A673 (cell line): Measurements from ENCODE around the gene TP53I11. TPM values are rescaled to one million over a fixed set of nuclear protein-coding genes. Genes with fewer than 3 reads are reported as not detected.

ENCODE experiments used
- BruUV-seq: library from RNA; stranded (reverse); fragments of 400-500 nt; replicated peaks from 2 replicates; lab custom pipeline; 2021; lab: Mats Ljungman, UMichigan
- CTCF ChIA-PET: fragments of 300-600 bp; sonication (Branson Sonifier 250); formaldehyde crosslinking; loops from one replicate; lab custom pipeline; 2022; ENCODE audit warnings: antibody characterized with exemption; lab: Charles Lee
- POLR2A ChIA-PET: fragments of 300-600 bp; sonication (Branson Sonifier 250); formaldehyde crosslinking; loops from one replicate; lab custom pipeline; 2022; ENCODE audit warnings: antibody characterized with exemption; ENCODE audit not compliant: low non-redundant PET; lab: Charles Lee
- DNase-seq: peaks from one replicate; pipeline ENCODE4 v3.0.0-alpha.2; 2015; ENCODE audit warnings: low spot score
- H3K27ac ChIP-seq: fragments of 200-600 bp; sonication (generic); 2 replicates; pipeline ENCODE4 v1.5.1; 2016; ENCODE audit warnings: mixed run types, low read depth, mild to moderate bottlenecking, mixed read lengths, antibody characterized with exemption, low read length; ENCODE audit not compliant: poor library complexity, severe bottlenecking
- H3K27me3 ChIP-seq: fragments of 200-600 bp; sonication (generic); replicated peaks from 2 replicates; pipeline ENCODE4 v1.6.1; 2017; ENCODE audit warnings: mixed run types, low read depth, mild to moderate bottlenecking, mixed read lengths, antibody characterized with exemption, low read length; ENCODE audit not compliant: insufficient read depth, poor library complexity
- H3K36me3 ChIP-seq: fragments of 200-600 bp; sonication (generic); 2 replicates; pipeline ENCODE4 v1.6.1; 2016; ENCODE audit warnings: mixed run types, mild to moderate bottlenecking, mixed read lengths, antibody characterized with exemption, low read length; ENCODE audit not compliant: insufficient read depth, poor library complexity, severe bottlenecking
- H3K4me1 ChIP-seq: fragments of 200-600 bp; sonication (generic); 2 replicates; pipeline ENCODE4 v1.6.1; 2017; ENCODE audit warnings: mixed run types, mild to moderate bottlenecking, mixed read lengths, antibody characterized with exemption, low read length; ENCODE audit not compliant: insufficient read depth, poor library complexity, severe bottlenecking
- H3K4me3 ChIP-seq: fragments of 200-600 bp; sonication (generic); 2 replicates; pipeline ENCODE4 v1.5.1; 2016; ENCODE audit warnings: low read depth, mixed run types, mild to moderate bottlenecking, mixed read lengths, low read length; ENCODE audit not compliant: poor library complexity, severe bottlenecking
- H3K9me3 ChIP-seq: fragments of 200-600 bp; sonication (generic); 2 replicates; pipeline ENCODE4 v1.6.1; 2016; ENCODE audit warnings: mixed run types, low read depth, mild to moderate bottlenecking, mixed read lengths, antibody characterized with exemption, low read length; ENCODE audit not compliant: poor library complexity, severe bottlenecking
- EZH2 ChIP-seq: fragments of 200-600 bp; sonication (generic); IDR thresholded peaks from 2 replicates; pipeline ENCODE4 v1.6.1; 2017; ENCODE audit warnings: borderline replicate concordance, low read depth, mild to moderate bottlenecking, mixed read lengths, antibody characterized with exemption, low read length; ENCODE audit not compliant: poor library complexity, severe bottlenecking
- intact Hi-C: fragments of 100-400 bp; cut with micrococcal nuclease; formaldehyde crosslinking; loops from one replicate; pipeline ENCODE4 v1.10.0; 2022; ENCODE audit not compliant: unreplicated experiment
- total RNA-seq: library from RNA; stranded (reverse); gene quantifications from 2 replicates; pipeline ENCODE4 v1.2.3, GENCODE V29; 2021
- TF ChIP-seq, protein P1 (sequence below): fragments of 300-800, 200-600 bp; sonication (generic); conservative IDR thresholded peaks from 2 replicates; pipeline ENCODE4 v1.5.1; 2017; ENCODE audit warnings: low read depth, mild to moderate bottlenecking, antibody characterized with exemption, low read length, moderate library complexity, mixed read lengths

The TP53I11 gene
- total RNA-seq, 1 experiment from 2014 or later: 52.0 TPM

DNA sequence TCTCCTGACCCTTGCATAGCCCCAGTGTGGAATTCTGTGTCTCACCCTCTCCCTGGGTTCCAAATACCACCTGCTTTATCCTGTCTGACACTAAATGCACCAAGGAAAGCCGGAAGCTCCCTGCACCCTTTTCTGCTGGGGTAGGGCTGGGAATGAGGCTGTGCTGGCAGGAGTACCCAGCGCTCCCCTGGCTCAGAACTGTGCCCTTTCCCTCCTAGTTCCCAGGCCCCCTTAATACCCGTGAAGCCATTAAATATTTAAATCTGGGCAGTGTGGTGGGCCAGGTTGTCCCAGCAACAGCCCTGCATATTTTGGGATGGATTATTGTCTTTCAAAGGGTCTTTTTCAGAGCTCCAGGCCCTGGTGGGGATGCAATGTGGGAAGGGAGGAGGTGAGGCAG lies 63.0 kb downstream of the TP53I11 start:
- Histone ChIP-seq H3K36me3 (no peaks in the 10 kb centered on the region), H3K9me3 (no peaks in the 10 kb centered on the region), H3K27ac (no peak overlapping the region), H3K27me3 (no peaks in the 10 kb centered on the region), H3K4me3 (no peak overlapping the region), H3K4me1 (no peaks in the 10 kb centered on the region)
- TF ChIP-seq, protein P1, sequence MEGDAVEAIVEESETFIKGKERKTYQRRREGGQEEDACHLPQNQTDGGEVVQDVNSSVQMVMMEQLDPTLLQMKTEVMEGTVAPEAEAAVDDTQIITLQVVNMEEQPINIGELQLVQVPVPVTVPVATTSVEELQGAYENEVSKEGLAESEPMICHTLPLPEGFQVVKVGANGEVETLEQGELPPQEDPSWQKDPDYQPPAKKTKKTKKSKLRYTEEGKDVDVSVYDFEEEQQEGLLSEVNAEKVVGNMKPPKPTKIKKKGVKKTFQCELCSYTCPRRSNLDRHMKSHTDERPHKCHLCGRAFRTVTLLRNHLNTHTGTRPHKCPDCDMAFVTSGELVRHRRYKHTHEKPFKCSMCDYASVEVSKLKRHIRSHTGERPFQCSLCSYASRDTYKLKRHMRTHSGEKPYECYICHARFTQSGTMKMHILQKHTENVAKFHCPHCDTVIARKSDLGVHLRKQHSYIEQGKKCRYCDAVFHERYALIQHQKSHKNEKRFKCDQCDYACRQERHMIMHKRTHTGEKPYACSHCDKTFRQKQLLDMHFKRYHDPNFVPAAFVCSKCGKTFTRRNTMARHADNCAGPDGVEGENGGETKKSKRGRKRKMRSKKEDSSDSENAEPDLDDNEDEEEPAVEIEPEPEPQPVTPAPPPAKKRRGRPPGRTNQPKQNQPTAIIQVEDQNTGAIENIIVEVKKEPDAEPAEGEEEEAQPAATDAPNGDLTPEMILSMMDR: no peak
- TF ChIP-seq EZH2: no peak
- ChIA-PET CTCF (no interaction called here), POLR2A (no interaction called here)
- intact Hi-C loops: no loop called here
- DNase-seq: no peak
- no TSS peak for BruUV-seq

DNA sequence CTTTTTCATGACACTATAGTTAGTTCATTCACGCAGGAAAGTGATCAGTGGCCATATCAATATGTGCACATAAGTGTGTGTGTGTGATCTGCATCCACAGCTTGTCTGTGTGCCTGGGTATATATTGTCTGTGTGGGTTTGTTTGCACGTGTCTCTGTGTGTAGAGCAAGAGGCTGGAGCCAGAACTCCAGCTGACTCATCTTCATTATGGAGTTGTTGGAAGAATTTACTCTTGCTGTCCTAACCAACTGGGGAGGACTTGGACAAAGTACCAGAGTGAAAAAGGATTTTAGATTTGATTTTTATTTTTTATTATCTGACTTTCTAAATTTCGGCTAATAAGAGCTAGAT lies 63.9 kb downstream of the TP53I11 start:
- CTCF ChIA-PET: no interaction called here
- TF ChIP-seq, protein P1: no peak
- no peak for TF ChIP-seq EZH2
- Histone ChIP-seq H3K27ac (no peak overlapping the region), H3K4me1 (no peaks in the 10 kb centered on the region), H3K27me3 (no peaks in the 10 kb centered on the region), H3K9me3 (no peaks in the 10 kb centered on the region), H3K4me3 (no peak overlapping the region), H3K36me3 (no peaks in the 10 kb centered on the region)
- POLR2A ChIA-PET: no interaction called here
- BruUV-seq: no TSS peak
- no peak for DNase-seq
- intact Hi-C loops: no loop called here

DNA sequence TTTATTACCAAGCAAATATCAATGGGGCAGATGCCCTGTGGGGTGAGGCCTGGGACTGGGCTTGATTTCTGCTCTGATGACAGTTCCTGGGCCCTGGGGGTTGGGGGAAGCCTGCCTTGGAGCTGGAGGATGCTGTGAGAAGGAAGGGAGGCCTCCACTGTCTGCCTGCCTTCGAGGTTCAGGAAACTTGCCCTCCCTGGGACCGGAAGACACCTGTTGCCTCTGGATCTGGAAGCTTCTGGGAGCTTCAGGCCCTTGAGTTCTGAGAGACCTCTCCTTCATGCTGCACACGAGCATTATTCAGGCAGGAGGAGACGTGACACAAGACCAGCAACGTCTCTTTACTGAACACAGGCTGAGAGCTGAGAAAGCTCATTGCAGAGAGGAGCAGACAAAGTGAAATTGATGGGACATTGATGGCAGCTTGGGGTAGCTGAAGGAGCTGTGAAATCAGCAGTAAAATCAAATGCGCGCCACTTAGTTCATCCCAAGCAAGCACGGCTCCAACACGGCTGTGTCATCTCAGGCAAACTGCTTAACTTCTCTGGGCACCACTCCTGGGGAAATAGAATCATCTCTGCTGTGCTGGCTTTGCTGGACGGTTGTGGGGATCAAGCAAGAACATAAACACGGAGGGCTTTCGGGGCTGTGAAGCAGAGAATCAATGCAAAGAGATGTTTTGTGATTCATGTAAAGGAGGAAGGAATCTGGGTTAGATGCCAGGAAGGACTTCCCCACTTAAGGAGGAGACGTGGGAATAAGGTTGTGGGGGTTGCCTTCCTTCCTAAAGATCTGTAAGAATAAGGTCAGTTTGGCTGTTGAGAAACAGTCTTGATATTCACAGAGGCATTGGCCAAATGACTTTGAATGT lies 64.5 kb downstream of the TP53I11 start:
- Histone ChIP-seq H3K4me1 (no peaks in the 10 kb centered on the region), H3K36me3 (no peaks in the 10 kb centered on the region), H3K4me3 (no peak overlapping the region), H3K9me3 (no peaks in the 10 kb centered on the region), H3K27ac (no peak overlapping the region), H3K27me3 (no peaks in the 10 kb centered on the region)
- no TSS peak for BruUV-seq
- CTCF ChIA-PET: no interaction called here
- DNase-seq: no peak
- POLR2A ChIA-PET: no interaction called here
- intact Hi-C loops: no loop called here
- TF ChIP-seq, protein P1: no peak
- no peak for TF ChIP-seq EZH2
